GM12865 (cell line): ENCODE data around the gene ZNF37A.
"Not testable (repeated sequence)": the region's sequence is repeated elsewhere in the genome, so short reads cannot be mapped to it uniquely, and the experiment has no call there.

Experiments
- DNase-seq: peaks from one replicate; pipeline ENCODE4 v3.0.0; 2010; ENCODE audit warnings: low read depth
- H3K4me3 ChIP-seq: 2 replicates; pipeline ENCODE4 v1.5.1; 2011; ENCODE audit warnings: mild to moderate bottlenecking, low read depth, low read length, control low read depth
- TF ChIP-seq, protein P1 (sequence below): IDR thresholded peaks from 2 replicates; pipeline ENCODE4 v1.5.1; 2011; ENCODE audit warnings: low read length, control low read depth, low read depth, inconsistent platforms; ENCODE audit not compliant: insufficient read depth; ENCODE audit errors: missing control alignments

The ZNF37A gene

DNA sequence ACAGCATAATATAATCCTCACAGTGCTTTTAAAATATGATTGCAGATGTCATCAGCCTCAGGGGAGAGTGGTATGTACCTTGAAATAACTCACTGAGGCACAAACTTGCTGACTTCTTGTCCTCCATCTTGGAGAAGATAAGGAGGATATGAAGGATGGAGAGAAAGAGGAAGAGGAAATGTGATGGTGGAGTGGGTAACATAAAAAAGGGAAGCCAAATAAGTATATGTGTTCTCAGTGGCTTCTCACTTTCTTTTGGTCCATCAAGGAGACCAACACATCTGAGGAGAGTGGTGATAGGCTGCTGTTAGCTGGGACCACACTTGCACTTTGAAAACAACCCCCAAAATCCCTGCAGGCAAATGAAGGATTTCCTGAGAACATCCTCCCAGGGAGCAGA, 21.6 kb upstream of the ZNF37A start:
- no peak for DNase-seq
- no peak overlapping the region for H3K4me3 ChIP-seq
- TF ChIP-seq, protein P1, sequence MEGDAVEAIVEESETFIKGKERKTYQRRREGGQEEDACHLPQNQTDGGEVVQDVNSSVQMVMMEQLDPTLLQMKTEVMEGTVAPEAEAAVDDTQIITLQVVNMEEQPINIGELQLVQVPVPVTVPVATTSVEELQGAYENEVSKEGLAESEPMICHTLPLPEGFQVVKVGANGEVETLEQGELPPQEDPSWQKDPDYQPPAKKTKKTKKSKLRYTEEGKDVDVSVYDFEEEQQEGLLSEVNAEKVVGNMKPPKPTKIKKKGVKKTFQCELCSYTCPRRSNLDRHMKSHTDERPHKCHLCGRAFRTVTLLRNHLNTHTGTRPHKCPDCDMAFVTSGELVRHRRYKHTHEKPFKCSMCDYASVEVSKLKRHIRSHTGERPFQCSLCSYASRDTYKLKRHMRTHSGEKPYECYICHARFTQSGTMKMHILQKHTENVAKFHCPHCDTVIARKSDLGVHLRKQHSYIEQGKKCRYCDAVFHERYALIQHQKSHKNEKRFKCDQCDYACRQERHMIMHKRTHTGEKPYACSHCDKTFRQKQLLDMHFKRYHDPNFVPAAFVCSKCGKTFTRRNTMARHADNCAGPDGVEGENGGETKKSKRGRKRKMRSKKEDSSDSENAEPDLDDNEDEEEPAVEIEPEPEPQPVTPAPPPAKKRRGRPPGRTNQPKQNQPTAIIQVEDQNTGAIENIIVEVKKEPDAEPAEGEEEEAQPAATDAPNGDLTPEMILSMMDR = no peak

DNA sequence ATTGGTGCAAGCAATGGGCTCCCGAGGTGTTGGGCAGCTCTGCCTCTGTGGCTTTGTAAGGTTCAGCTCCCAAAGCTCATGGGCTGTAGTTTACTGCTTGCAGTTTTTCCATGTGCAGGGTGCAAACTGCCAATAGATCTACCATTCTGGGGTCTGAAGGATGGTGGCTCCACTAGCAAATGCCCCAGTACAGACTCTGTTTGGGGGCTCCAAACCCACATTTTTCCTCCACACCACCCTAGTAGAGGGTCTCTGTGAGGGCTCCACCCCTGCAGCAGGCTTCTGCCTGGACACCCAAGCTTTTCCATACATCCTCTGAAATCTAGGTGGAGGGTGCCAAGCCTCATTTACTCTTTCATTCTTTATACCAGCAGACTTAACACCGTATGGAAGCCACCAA, 17.4 kb upstream of the ZNF37A start:
- TF ChIP-seq, protein P1 = no peak
- no peak overlapping the region for H3K4me3 ChIP-seq
- DNase-seq = no peak

DNA sequence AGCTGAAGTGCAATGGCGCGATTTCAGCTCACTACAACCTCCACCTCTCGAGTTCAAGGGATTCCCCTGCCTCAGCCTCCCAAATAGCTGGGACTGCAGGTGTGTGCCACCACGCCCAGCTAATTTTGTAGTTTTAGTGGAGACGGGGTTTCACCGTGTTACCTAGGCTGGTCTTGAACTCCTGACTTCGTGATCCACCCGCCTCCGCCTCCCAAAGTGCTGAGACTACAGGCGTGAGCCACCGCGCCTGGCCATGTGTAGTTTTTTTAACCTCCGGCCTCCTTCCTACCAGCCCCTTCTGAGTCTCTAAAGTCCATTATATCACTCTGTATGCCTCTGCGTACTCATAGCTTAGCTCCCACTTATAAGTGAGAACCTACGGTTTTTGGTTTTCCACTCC, 819 bp upstream of the ZNF37A start:
- not testable (repeated sequence) for DNase-seq
- H3K4me3 ChIP-seq = peak overlapping the region; percentile 85; the same call in 1 of the 2 replicates

DNA sequence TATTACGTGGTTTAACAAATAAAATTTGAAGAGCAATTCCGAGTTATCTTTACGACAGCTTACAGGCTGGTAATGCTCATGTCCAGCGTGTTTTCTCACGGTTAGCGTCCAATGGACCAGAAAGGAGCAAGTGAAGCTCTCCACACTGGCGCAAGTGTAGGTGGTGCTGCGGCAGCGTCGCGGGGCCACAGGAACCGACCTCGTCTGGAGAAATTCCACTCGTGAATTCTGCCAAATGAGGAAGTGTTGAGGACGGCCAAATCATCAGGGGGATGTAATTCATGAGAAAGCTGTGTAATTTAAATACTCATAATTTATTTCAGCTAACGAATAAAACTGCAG, 350 bp upstream of the ZNF37A start:
- H3K4me3 ChIP-seq = peak overlapping the region; percentile 85
- TF ChIP-seq, protein P1 = no peak
- no peak for DNase-seq

DNA sequence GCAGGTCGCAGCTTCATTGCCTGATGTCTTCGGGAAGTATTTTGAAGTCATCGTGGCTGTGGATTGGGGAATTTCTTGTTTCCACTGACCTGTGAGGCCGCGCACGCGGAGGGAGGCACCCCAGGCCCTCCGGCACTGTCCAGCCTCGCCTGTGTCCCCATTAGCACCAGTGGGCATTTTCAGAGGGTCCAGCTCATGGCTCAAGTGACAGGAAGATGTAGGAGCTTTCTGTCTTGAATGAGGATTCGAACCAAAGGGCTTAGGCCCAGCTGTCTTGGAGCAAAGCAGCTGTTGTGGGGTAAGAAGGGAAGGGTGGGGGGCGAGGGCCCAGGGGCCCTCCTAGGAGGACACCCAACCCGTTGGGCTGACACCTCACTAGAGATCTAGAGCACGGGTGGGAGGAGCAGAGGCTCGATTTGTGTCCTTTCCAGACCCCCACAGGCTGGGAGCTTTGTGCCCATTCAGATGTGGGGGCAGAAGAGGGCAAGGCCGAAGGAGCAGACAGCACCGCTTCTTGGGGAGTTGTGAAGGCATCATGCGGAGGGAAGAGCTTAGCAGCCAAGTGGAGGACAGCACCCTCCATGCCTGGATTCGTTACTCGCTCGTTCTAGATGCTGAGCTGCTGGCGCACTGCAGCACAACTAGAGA, 914 bp downstream of the ZNF37A start:
- DNase-seq = peak; percentile 10
- H3K4me3 ChIP-seq = peak overlapping the region; percentile 85
- TF ChIP-seq, protein P1 = no peak

DNA sequence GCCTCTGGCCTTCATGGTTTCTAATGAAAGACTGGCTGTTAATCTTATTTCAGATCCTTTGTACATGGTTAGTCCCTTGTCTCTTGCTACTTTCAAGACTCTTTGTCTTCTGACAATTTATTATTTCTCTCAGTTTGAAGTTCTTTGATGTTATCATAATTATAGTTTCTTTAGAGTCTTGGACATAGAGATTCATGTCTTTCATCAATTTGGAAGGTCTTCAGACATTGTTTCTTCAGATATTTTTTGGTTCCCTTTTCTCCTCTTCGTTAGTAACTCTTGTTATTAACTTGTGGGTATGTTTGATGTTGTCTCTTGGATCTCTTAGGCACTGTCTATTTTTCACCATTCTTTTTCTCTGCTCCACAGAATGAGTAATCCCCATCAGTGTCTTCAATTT, 8.7 kb downstream of the ZNF37A start:
- no peak for DNase-seq
- TF ChIP-seq, protein P1 = no peak
- no peak overlapping the region for H3K4me3 ChIP-seq

DNA sequence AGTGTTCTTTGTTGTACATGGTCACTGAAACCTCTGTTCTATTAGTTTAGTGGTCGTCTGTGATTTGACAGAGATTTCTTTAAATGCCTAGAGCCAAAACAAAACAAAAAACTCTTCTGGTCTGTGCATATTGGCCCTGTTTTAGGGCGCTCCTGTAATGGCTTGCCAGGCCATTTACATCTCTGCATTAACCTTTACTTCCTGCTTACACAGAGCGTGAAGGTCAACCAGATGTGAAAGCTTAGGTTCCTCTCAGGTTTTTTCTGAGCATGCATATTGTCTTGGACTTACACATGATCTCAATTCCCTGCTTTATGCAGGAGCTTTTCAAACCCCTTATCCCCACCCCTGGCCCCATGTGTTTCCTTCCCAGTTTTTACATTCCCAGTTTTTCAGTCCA, 9.6 kb downstream of the ZNF37A start:
- DNase-seq = no peak
- TF ChIP-seq, protein P1 = no peak
- H3K4me3 ChIP-seq = no peak overlapping the region
